ENCODE results near the gene HHAT.

HHAT gene

DNA sequence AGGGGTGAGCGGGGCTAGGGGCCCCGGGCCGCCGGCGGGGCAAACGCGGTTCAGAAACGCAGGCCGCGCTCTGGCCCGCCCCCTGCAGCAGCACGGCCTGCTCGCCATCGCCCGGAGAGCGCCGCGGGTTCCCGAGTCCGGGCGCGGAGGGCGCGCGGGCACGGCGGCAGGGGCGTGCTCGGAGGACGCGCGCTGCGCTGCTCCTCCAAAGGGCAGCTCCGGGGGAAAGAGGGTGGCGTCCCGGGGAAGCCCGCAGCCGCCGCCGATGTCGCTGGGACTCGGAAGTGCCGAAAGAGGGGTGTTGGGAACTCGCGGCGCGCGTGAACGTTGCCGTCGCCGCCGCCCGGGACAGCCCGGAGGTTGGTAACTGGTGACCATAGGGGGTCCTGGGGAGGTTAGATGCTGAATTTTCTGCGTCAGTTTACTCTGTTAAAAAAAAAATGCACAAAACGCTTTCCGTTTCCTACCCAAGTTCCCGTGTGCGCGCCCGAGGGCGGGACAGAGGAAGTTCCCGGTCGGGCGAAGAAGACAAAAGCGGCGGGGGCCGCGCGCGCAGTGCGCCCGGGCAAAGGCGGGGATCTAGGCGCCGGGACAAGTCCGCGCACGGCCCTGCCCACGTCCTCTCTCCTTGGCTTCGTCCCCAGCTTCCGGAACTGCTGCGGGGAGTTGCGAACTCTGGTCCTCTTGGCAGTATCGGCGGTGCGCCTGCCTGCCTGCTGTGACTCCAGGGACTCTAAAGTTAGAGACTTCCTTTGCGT, at the start of gene HHAT:
HHAT (plus strand) TSS at position 157 of the 758 bp plus-strand sequence. CDS start 20,074 bp downstream, outside the sequence.
- DNase-seq, result peak; percentile 54

DNA sequence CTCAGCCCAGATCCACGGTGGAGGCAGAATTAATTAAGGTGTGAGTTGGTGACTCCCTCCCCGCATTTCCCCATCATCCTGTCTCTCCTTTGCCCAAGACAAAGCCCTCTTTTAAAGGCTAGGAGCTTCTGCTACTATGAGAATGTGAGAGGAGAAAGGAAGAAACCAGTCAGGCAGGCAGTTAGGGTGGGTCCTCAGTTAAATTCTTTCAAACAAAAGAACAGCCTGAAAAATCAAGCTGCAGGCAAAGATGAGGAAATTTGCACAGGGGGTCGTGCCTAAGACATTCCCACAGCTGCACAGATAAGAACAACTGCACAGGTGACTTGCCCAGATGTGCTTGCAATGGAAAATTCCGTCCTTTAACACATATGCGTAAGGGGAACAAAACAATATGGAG, 48.5 kb upstream of the HHAT start:
- DNase-seq, result no peak

DNA sequence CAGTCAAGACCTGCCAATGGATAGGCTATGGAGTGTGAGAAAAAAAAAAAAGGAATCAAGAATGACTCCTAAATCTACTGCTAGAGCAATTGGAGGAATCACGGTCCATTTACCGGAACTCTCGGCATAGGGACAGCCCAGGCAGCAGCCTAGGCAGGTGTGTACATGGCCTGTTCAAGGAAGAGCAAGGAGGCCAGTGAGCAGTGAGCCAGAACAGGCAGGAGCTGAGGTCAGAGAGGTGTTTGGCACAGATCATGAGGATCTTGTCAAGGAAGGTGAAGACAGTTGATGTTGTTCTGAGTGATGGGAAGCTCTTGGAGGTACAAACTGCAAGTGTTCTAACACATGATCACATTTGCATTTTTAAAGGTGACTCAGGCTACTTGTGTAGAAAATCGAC, 40.6 kb upstream of the HHAT start:
- no peak for DNase-seq

DNA sequence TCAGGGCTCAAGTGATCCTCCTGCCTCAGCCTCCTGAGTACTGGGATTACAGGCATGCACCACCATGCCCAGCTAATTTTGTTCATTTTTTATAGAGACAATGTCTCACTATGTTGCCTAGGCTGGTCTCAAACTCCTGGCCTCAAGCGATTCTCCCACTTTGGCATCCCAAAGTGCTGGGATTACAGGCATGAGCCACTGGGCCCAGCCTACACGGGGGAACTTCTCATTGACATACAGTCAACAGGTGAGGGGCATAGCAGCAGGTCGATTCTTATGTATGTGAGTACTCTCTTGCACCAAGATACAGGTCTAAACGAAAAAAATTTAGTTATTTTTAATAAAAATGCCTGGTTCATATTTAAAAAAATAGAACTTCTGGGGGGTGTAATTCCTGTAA, 39.5 kb upstream of the HHAT start:
- DNase-seq, result no peak

DNA sequence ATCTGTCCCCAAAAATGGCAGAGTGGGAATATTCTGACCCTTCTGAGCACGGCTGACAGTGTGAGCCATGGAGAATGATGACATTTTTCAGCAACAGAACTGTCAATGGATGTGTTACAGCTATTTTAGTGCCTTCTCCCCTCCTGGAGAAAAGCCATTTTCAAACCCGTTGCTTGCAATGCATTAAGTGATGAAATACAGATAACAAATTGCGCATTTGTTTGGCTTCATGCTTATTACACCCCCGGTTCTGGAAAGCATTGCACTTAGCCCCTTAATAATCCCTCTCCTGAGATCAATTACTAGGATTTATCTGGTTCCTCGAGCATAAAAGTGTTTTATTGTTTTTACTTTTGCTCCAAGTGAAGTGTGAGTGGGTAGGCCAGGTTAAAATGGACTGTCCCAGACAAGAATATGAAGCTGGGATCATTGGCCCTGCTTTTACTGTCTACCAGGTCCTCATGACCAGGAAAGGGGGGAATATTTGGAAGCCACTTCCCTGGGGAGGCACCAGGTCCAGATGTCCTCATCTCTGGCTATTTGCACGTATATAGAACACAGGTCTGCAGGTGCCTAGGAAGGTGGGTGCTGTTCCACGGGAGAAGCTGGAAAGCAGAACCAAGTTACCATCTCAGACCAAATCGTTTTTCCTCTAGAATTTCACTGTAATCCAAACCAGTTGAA, 37.5 kb upstream of the HHAT start:
- no peak for DNase-seq

DNA sequence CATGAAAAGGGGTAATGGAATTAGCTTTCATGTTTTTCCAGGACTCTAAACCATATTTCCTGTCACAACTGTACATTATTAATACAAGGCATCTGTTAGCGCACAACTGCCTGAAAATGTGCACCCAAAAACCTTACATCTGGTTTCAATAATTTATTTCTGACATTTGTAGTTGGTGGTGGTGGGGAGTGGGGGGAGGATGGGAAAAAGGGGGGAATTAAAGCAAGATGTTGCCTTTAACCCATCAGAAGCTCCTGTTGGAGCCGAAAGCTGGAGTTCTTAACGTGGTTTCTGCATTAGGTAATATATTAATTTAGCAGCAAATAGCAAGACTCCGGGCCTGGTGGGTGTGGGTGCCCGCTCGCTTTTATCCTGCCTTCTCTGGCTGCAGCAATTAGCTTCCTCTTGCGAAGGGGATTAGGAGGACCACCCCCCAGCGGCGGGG, 36.9 kb upstream of the HHAT start:
- no peak for DNase-seq

DNA sequence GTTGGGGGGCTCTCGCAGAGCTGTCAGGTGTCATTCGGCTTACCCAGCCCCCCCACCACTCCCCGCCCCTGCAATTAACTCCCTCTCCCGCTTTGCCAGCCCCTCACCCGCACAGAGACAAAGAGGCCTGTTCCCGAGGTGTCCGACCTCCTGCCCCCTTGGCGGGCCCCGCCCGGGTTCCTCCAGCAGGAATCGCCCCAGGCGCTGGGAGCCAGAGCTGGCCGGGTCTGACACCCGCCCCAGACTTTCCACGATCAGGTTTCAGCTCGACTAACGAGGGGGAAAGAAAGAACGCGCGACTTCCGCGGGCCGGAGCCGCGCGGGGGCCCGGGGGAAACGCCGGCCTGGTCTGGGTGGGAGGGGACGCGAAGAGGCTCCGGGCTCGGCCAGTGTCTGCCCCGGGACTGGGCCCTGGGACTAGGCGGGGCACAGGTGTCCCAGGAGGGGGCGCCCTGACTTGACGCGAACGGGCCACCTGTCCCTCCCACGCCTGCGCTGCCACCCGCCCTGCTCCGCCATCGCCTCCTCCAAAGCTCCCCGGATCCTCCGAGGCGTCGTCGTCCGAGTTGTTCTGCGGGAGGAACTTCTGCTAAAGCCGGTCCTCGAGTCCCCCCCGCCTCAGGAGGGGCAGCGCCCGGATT, 36.4 kb upstream of the HHAT start:
- peak; percentile 32 for DNase-seq

DNA sequence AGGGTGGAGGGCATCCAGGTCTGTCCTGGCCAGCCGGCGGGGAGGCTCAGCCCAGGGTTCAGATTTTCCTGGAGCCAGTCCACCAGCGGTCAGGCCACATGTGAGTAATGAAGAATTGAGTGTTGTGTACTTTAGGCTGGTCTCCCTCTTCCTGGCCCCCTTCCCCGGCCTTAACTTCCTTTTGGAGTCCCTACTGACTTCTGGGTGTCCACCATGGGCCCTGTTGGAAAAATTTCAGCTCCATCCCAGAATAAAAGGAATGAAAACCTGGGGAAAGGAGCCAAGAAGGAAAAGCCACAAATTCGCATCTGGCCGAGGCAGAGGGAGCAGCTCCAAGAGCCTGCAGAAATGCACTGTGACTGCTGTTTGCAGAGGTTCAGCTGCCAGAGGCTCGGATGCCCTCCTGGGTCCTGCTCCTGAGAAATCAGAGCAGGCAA, 35.5 kb upstream of the HHAT start:
- DNase-seq, result no peak

DNA sequence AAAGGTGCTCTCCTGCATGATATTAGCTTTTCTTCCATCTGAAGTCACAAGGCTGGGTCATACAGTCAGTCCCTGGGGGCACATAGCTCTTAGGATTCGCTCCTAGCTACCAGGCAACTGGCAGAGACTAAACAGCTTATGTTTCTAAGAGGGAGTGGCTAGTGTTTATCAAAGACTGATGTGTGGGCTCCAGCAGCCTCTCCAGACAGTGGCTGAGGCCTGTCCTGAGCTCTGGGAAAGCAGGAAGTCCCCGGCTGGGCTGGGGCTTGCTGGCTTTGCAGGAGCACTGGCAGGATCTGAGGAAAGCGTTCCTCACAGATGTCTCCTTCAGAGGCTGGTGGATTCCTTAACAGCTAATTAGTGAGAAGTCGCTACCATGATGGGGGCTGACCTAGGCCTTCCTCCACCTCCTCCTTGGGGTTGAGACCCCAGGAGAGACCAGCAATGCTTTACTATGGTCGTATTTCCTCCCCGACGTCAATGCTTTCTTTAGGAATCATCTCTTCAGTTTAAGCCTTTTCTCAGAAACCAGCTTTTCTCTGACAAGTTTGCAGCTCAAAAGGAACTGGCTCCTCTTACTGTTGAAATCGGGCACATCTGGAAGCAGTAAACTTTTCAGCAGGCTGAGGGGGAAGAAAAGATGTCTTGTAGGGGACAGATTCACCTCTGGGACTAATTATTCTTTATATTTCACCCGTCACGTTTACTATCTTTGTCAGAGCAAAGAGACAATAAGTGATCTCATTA, 33.5 kb upstream of the HHAT start:
- no peak for DNase-seq

DNA sequence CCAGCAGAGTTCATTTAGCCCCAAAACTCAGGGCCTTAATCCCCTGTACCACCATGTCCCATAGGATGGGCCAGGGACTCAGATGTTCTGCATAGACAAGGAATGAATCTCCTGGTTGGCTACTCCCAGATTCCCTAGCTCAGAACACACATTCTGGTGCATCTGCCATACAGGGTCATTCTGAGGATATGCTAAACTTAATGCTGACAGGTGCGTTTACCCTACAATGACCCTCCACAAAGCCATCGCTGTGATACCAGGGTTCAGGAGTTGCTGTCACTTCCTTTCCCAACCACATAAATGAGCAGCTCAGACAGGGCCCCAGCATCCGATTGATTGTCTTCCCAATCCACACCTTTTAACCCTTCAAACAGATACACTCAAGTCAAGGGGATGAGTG, 32.0 kb upstream of the HHAT start:
- no peak for DNase-seq

DNA sequence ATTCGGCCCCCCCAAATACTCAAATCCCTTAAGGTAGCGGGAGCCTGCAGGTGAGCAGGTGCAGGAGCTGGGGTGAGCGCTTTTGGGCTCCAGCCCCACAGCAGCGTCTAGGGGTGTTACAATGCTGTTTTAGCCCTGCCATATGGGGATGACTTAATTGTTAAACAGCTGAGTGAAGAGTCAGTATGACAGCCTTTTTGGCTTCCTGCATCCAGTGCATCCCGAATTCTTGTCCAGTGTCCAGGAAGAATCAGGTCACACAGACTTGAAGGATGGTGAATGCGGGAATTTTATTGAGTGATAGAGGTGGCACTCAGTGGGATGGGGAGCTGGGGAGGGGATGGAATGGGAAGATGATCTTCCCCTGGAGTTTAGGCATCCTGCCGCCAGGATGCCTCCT, 30.4 kb upstream of the HHAT start:
- DNase-seq, result no peak

DNA sequence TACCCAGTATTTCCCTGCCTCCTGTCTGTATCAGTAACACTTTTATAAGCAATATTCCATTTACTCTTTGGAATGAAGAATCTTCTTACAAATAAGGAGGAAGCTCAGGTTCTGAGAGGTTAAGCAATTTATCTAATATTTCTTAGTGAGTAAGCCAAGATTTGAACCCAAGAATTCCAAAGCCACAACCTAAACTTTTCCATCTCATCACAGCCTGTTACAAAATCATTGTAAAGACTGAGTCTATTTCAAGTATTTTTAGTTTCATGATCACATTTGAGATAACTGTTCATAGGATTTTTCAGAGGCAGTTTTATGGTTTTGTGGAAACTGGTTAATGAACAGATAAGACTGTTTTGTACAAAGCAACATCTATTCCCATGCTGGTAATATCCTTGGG, 29.8 kb upstream of the HHAT start:
- no peak for DNase-seq

DNA sequence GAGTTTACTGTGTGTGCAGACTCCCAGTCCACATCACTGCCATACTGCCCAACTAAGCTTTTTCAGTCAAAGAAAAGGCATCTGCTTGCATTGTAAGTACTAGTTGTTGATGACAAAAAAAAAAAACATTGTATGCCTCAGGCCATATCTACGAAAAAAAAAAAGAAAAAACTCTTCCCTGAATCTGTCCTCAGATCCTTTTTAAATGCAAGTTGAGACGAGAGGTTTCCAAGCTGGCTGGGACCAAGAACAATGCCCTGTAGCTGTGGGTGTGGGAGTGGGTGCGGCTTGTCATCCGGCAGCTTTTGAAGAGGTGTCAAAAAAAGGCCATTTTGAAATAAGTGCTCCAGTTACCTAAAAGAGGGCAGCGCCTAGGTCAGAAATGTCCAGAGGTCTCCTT, 29.2 kb upstream of the HHAT start:
- DNase-seq, result no peak

DNA sequence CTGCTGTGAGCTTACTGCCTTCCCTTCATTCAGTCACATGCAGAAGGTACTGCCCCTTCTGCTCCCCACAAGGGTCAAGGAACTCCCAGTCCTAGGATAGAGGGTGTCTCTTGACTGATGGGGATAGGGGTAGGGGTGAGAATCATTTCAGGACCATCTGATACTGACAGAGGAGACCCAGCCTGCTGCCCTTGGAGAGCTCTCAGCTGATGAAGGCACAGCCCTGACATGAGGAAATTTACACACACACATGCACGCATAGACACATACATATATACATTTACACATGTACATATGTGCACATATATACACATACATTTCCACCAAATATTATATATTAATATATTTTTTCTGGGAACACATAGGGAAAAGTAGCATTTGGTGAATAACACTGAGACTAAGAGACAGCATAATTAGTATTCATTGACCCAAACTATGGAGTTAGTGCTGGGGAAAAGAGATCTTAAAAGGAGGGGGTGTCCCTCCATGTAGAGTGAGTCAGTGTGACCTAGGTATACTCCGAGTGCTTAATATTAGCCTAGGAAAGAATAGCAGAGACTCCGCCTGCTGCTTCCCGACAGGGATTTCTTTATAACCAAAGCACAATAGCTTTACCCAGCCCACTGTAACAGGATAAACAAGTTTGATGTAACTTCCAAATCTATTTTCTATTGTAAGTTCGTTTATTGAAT, 27.6 kb upstream of the HHAT start:
- no peak for DNase-seq

DNA sequence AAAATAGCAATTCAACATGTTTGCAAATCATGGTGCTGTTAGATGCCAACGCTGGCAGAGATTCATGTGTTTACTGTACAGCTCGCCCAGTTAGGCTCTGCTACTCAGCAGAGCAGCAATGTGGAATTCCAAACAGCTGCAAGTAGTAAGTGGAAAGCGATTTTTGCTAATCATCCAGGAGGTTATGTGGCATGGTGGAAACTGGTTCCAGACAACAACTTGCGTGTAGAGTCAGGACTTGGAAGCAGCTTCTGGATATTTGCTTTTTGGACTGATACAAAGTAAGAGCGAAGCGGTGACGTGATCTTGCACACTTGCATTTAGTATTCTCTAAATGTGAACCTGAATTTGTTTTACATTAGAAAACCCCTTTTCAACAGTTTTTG, 27.1 kb upstream of the HHAT start:
- no peak for DNase-seq

DNA sequence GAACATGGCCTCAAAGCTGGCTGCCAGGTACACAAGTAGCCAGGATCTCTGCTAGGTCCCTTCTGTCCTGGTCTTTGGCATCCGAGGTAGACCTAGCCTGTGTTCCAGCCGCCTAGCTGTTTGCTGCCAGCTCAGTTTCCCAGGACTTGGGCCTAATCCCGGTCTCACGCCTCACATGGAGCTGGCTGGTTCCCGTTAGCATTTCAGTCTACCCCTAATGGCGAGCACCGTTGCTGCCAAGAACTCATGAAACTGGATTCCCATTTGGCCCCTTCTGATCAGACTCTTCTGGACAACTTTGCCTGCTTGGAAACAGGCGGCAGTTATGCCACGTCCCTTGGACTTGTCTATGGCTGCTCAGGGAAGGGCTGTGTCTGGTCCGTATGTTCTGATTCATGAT, 26.2 kb upstream of the HHAT start:
- DNase-seq, result no peak

DNA sequence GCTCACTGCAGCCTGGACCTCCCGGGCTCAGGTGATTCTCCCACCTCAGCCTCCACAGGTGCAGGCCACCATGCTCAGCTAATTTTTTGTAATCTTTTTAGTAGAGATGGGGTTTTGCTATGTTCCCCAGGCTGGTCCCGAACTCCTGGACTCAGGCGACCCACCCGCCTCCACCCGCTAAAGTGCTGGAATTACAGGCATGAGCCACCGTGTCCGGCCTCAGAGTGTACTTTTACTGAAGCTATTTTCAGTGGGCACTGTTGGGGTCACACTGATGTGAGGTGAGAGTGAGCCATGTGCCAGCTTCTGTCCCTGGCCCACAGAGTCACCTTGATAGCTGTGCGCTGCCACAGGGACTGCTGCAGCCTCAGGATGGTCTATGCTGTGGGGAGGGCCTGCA, 25.3 kb upstream of the HHAT start:
- DNase-seq, result no peak

DNA sequence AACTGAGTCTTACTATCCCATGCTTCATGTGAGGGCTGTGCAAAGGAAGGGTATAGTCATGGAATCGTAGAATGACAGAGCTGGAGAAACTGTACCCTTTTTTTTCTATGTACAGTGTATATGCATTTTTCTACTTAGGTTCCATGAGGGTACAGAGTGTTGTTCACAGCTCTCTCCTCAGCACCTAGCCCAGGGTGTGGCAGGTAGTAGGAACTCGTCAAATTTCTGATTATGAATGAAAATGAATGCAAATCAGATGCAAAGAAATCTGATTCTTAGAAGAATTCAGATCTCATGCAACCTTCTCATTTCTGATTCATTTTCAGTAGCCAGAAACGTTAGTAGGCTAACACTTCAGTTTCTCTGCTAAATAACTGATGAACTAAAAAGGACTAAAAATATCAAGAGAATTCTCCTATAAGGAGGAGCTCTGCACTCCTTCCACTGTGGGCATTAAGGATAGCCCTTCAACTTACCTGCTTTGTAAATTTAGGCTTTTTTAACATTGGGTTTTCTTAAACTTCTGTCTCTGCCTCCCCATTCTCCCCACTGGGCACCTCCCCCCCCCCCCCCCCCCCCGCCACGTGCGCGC, 18.0 kb upstream of the HHAT start:
- DNase-seq, result no peak

DNA sequence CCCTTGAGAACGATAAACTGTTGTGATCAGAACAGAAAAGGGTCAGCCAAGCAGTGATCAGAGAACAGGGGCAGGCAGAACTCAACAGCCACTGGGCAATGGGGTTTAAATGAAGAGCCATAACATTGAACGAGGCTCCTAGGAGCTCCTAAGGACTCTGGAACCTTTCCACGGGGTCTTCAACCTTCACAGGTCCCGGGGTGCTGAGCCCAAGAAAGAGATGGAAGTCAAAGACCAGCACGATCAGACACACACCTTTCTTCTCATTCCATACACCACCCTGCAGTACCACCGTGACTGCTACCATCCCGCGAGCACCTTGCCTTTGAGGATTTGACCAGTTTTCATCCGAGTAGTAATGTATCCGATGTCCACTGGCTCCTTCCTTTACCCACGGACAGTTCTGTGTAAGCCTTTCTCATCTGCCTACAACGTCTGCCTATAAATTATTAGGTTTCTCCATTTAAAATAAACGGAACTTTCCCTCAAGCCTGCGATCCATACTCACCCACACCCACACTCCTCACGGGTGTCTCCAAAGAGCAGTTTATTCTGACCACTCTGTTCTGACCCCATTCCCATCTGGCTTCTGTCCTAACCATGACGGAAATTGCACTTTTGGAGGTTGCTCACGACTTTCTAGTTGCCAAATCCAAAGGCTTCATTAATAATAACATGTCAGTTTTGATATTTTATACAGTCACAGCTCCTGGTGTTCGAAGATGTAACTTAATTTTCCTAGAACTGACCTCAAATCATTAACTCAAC, 16.8 kb upstream of the HHAT start:
- DNase-seq, result no peak

DNA sequence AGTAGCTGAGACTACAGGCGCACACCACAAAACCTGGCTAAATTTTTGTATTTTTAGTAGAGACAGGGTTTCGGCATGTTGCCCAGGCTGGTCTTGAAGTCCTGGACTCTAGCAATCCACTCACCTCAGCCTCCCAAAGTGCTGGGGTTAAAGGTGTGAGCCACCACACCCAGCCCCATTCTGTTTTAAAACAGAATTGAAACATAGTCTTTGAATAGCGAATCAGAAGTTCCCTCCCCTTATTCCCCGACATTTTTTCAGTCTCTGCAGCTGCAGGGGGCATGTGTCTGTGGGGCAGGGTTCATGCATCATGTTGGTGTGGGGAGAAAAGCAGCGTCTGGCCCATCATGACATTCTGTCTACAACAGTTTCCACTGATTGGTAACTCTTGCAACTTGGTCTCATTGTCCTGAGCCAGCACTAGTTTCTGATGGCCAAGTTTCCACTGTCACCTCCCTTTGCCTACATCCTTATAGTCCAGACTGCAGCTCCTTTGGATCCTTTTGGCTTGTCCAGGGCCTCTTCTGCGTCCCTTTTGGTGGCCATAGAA, 15.6 kb upstream of the HHAT start:
- DNase-seq, result no peak

DNA sequence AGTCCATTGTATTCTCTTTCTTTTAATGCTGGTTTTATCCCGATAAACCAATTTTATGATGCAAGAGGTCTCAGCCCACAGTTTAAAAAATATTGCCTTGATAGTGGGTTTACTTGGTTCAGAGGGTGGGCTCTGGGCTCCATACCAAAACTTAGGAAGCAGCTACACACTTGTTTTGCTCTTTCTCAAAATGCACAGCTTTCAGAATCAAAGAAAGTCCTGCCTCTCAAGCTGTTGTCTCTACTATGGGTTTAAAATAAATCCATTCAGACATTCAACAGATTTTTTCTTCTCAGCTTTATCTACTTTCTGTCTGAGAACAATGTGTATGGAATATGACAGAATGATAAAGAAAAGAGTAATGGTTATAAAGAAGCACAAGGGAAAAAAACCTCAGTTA, 14.8 kb upstream of the HHAT start:
- no peak for DNase-seq
